Muscle of leg (tissue), 11 donors: ENCODE results near the gene PDE11A. TPM values are rescaled to one million over a fixed set of nuclear protein-coding genes. Genes with fewer than 3 reads are reported as not detected.

Source experiments
- DNase-seq: peaks from one replicate; pipeline ENCODE4 v3.0.0; 2013
- H3K27ac ChIP-seq: one replicate; pipeline ENCODE4 v1.5.1; 2013; ENCODE audit warnings: mild to moderate bottlenecking, low read length, control low read depth
- H3K27me3 ChIP-seq: one replicate; pipeline ENCODE4 v1.6.1; 2013; ENCODE audit warnings: low read length; ENCODE audit not compliant: control insufficient read depth, insufficient read depth
- H3K36me3 ChIP-seq: one replicate; pipeline ENCODE4 v1.6.1; 2013; ENCODE audit warnings: low read length; ENCODE audit not compliant: control insufficient read depth, insufficient read depth
- H3K4me1 ChIP-seq: one replicate; pipeline ENCODE4 v1.6.1; 2013; ENCODE audit warnings: low read length; ENCODE audit not compliant: control insufficient read depth, insufficient read depth
- H3K4me3 ChIP-seq: one replicate; pipeline ENCODE4 v1.5.1; 2013; ENCODE audit warnings: low read length, control low read depth
- H3K9me3 ChIP-seq: replicated peaks from 2 replicates; pipeline ENCODE4 v1.6.1; 2013; ENCODE audit warnings: low read depth, low read length; ENCODE audit not compliant: control insufficient read depth
- WGBS: methylation state at CpG from one replicate; pipeline ENCODE4 v1.1.5; 2013; ENCODE audit warnings: missing lambda C conversion rate; ENCODE audit not compliant: insufficient coverage; 5-methylcytosine and 5-hydroxymethylcytosine counted together
- polyA plus RNA-seq, 8 donors: library from polyadenylated mRNA; unstranded; fragments of 120-200 nt; gene quantifications; one replicate each; pipeline versions ENCODE4 v1.2.1 to v1.2.3, GENCODE V29; 2013; ENCODE audit warnings: inconsistent platforms in 1 of 8, low replicate concordance in 1 of 8; ENCODE audit not compliant: insufficient read length in 8 of 8, insufficient read depth in 1 of 8
- total RNA-seq: library from RNA; stranded (reverse); fragments of 120-200 nt; gene quantifications from one replicate; pipeline ENCODE4 v1.2.4, GENCODE V29; 2013

PDE11A gene
- total and polyA plus RNA-seq, 9 donors: 0.36 to 2.6 (median 0.62) TPM

- Histone ChIP-seq H3K27ac (no peak overlapping the region), H3K27me3 (peaks cover 2% of the 10 kb centered on the region), H3K4me3 (no peak overlapping the region), H3K9me3 (no peaks in the 10 kb centered on the region), H3K4me1 (no peaks in the 10 kb centered on the region), H3K36me3 (no peaks in the 10 kb centered on the region)
- no peak for DNase-seq
- WGBS: 66% methylated on average over 2 of the region's 2 CpGs
Measured at GRCh38 chr2:177908182-177908581, 164.4 kb downstream of the PDE11A start.

DNA sequence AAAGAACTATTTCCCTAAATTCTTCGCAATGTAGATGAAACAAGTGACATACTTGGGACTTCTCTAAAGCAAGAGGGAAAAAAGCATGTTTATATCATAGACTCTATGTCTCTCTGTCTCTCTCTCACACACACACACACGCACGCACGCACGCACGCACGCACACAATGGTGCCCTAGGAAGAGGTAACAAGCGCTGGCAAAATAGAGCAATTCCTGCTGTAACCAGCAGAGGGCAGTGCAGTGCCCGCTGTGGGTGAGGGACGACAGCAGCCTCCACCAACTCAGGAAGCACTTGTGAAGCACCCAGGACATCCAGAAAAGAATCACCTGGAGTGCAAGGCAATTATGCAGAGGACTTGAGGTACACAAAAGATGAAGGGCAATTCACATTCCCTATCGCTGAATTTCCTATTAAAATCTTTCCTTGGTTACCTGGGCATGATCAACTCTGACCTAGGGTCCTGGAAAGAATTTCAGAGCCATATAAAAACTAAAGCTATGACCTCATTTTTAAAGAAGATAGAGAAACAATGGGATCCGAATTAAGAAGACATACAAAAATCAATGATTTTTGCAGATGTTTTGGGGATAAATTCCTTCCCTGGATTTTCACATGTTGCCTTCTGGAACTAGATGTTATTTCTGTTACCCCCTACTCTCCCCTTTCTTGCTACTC, 166.4 kb downstream of the PDE11A start:
- WGBS: 0% methylated on average over 1 of the region's 12 CpGs
- no peak overlapping the region for H3K4me3 ChIP-seq
- DNase-seq: peak; percentile 16

DNA sequence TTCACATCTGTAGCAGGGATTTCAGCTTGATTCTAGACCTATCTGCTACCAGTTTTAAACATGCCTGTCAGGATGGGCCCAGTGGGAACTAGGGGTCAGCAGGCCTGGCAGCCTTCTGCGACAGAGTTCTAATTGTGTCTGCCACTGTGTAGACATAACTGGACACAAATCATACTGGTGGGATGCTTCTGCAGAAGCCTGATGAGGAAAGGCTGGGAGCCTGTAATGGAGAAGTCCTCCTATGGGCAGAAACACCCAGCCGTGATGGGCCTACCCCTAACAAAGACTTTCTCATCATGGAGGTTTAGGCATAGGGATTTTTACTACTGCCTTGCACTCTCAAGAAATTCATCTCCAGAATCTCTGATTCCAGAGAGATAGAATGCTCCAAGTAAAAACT, 166.9 kb downstream of the PDE11A start:
- Histone ChIP-seq H3K4me1 (no peaks in the 10 kb centered on the region), H3K27me3 (peaks cover 2% of the 10 kb centered on the region), H3K36me3 (no peaks in the 10 kb centered on the region), H3K4me3 (no peak overlapping the region), H3K27ac (no peak overlapping the region), H3K9me3 (no peaks in the 10 kb centered on the region)
- DNase-seq: no peak
- no CpG with 5 or more reads among the region's 2 CpGs for WGBS

More for the DNA sequence above, 166.4 kb downstream of the PDE11A start:
- H3K27me3 ChIP-seq: peaks cover 2% of the 10 kb centered on the region
- H3K27ac ChIP-seq: no peak overlapping the region
- no peaks in the 10 kb centered on the region for H3K9me3 ChIP-seq
- no peaks in the 10 kb centered on the region for H3K4me1 ChIP-seq
- no peaks in the 10 kb centered on the region for H3K36me3 ChIP-seq

GRCh38 chr2:177902395-177903163, 170.0 kb downstream of the PDE11A start:
- peaks cover 2% of the 10 kb centered on the region for H3K27me3 ChIP-seq
- H3K4me1 ChIP-seq: no peaks in the 10 kb centered on the region
- no peaks in the 10 kb centered on the region for H3K9me3 ChIP-seq
- no peaks in the 10 kb centered on the region for H3K36me3 ChIP-seq
- H3K27ac ChIP-seq: no peak overlapping the region
- 31% methylated on average over 2 of the region's 2 CpGs for WGBS
- no peak overlapping the region for H3K4me3 ChIP-seq
- DNase-seq: no peak

- Histone ChIP-seq H3K4me1 (no peaks in the 10 kb centered on the region), H3K9me3 (no peaks in the 10 kb centered on the region), H3K4me3 (no peak overlapping the region), H3K36me3 (no peaks in the 10 kb centered on the region), H3K27me3 (no peaks in the 10 kb centered on the region), H3K27ac (no peak overlapping the region)
- no peak for DNase-seq
Measured at GRCh38 chr2:177900082-177900481, 172.5 kb downstream of the PDE11A start.

DNA sequence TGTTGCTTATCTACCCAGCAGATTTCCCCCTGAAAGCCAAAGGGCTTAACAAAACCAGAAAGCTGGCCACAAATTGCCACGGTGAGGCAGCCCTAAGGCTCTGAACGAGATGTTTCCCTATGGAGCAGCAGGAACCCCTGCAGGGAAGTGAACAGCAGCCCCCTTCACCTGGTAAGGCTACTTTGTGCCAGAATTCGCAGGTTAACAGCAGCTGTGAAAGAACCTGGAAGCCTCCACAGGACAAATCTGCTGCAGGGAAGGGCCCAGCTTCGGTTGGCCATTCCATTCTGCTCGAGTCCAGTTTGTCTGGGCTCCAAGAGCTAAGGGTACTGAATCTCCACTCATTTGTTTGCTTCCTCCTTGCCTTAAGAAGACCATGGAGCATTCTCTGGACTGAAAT, 175.3 kb downstream of the PDE11A start:
- H3K27ac ChIP-seq: no peak overlapping the region
- no peaks in the 10 kb centered on the region for H3K9me3 ChIP-seq
- DNase-seq: no peak
- no peaks in the 10 kb centered on the region for H3K36me3 ChIP-seq
- no peaks in the 10 kb centered on the region for H3K27me3 ChIP-seq
- H3K4me3 ChIP-seq: no peak overlapping the region
- H3K4me1 ChIP-seq: no peaks in the 10 kb centered on the region
- 67% methylated on average over 5 of the region's 5 CpGs for WGBS

DNA sequence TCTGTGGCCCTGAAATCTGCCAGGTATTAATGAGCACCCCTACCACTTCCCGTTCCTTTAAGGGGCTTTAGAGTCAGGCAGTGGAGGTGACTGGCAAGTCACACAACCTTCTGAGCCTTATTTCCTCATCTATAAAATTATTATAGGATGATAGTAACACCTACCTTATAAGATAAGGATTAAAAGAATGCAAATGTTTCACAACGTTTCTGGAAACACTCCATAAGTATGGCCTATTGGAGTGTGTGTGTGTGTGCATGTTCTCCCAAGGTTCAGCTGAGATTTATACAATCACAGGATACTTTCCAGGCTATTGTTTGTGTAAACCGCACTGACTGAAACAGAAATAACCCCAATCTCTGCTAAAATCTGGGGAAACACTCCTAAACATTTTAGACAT, 176.0 kb downstream of the PDE11A start:
- H3K27me3 ChIP-seq: no peaks in the 10 kb centered on the region
- no peak overlapping the region for H3K4me3 ChIP-seq
- no peaks in the 10 kb centered on the region for H3K4me1 ChIP-seq
- WGBS: no CpG with 5 or more reads among the region's 3 CpGs
- no peaks in the 10 kb centered on the region for H3K9me3 ChIP-seq
- no peaks in the 10 kb centered on the region for H3K36me3 ChIP-seq
- no peak for DNase-seq
- no peak overlapping the region for H3K27ac ChIP-seq

DNA sequence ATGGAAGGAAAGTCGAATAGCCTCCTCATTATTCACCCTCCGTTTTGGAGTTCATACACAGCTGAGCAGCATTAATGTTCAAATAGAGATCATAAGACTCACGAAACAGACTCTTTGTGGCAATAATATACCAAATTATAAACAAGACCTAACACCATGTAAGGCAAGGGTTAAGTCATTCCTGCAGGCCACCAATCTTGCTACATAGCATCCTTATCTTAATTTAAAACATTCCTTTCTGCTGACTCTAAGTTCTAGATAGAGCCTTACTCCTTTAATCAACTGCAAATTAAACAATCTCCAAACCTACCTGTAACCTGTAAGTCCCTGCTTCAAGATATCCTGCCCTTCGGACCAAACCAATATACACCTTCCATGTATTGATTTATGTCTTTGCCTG, 178.0 kb downstream of the PDE11A start:
- H3K36me3 ChIP-seq: no peaks in the 10 kb centered on the region
- WGBS: 63% methylated on average over 4 of the region's 4 CpGs
- H3K27ac ChIP-seq: no peak overlapping the region
- no peak for DNase-seq
- H3K27me3 ChIP-seq: no peaks in the 10 kb centered on the region
- H3K4me3 ChIP-seq: no peak overlapping the region
- no peaks in the 10 kb centered on the region for H3K4me1 ChIP-seq
- no peaks in the 10 kb centered on the region for H3K9me3 ChIP-seq

- no peaks in the 10 kb centered on the region for H3K9me3 ChIP-seq
- no peaks in the 10 kb centered on the region for H3K36me3 ChIP-seq
- no peak overlapping the region for H3K27ac ChIP-seq
- no peak for DNase-seq
- no peaks in the 10 kb centered on the region for H3K4me1 ChIP-seq
- H3K27me3 ChIP-seq: no peaks in the 10 kb centered on the region
- no peak overlapping the region for H3K4me3 ChIP-seq
Measured at GRCh38 chr2:177893880-177894279, 178.7 kb downstream of the PDE11A start.

DNA sequence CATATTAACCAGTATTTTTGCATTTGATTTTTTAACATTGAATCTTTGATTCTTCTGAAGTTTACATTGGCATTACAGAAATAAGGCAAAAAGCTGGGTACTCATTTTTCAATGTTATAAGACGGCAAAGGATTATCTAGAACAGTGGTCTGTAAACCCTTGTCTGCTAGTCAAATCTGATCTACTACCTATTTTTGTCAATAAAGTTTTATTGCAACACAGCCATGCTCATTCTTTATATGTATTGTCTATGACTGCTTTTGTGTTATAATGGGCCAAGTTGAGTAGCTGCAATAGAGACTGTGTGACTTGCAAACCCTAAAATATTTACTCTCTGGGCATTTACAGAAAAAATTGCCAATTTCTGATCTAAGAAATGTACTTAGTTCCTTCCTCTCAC, 181.0 kb downstream of the PDE11A start:
- DNase-seq: no peak
- Histone ChIP-seq H3K27me3 (no peaks in the 10 kb centered on the region), H3K4me1 (no peaks in the 10 kb centered on the region), H3K27ac (no peak overlapping the region), H3K36me3 (no peaks in the 10 kb centered on the region), H3K9me3 (no peaks in the 10 kb centered on the region), H3K4me3 (no peak overlapping the region)
- no CpG with 5 or more reads among the region's 1 CpG for WGBS
